Vagina (tissue), 2 donors: ENCODE measurements around the gene DIO3.

Experiments used
- CTCF ChIP-seq, 3 experiments: fragments of 450-650 bp in 2 of 3; fragments of 200-600 bp in 1 of 3; sonication (generic) in 1 of 3; IDR thresholded peaks; one replicate each; pipeline ENCODE4 v1.5.1; 2017 to 2019; ENCODE audit warnings: antibody characterized with exemption in 3 of 3, mild to moderate bottlenecking in 2 of 3, moderate library complexity in 2 of 3
- POLR2A ChIP-seq, 2 donors: fragments of 450-650 bp; IDR thresholded peaks; one replicate each; pipeline ENCODE4 v1.6.1; 2017; ENCODE audit warnings: antibody characterized with exemption in 2 of 2, mild to moderate bottlenecking in 2 of 2, moderate library complexity in 2 of 2

DNA sequence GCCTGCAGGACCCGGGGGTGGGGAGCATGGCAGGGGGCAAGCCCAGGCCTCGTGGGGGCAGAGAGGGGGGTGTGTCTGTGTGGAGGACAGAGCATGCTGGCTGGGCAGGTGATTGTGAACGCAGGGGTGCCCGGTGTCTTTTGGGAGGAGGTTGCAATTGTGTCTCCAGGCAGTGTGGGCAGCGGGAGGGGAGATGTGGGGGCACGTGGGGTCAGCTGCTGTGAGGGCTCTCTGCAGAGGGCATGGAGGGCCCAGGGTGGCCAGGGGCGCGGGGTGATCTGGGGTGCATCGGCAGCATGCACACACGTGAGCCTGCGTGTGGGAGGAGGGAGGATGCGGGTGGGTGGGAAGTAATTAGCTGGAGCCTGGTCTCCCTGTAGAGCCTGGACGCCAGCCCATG, 32.2 kb upstream of the DIO3 start:
- TF ChIP-seq CTCF (IDR thresholded peaks at IDR 0.05) (no peak), POLR2A (IDR thresholded peaks at IDR 0.05) (no peak)
